Suprapubic skin (tissue), 4 donors: Measurements from ENCODE around the gene MAN1C1.

Experiments
- EP300 ChIP-seq: sonication (generic); formaldehyde crosslinking; IDR thresholded peaks from one replicate; pipeline ENCODE4 v1.6.1; 2017; ENCODE audit warnings: antibody characterized with exemption
- POLR2A ChIP-seq, 2 donors: fragments of 450-650 bp; IDR thresholded peaks; one replicate each; pipeline ENCODE4 v1.6.1; 2017; ENCODE audit warnings: antibody characterized with exemption in 2 of 2, mild to moderate bottlenecking in 2 of 2, moderate library complexity in 2 of 2
- POLR2AphosphoS5 ChIP-seq, 3 donors: sonication (generic); formaldehyde crosslinking; IDR thresholded peaks; one replicate each; pipeline ENCODE4 v1.6.1; 2017; ENCODE audit warnings: antibody characterized with exemption in 3 of 3
- TF ChIP-seq, protein P1 (sequence below), 2 donors: fragments of 200-600 bp in 1 of 2; fragments of 450-650 bp in 1 of 2; sonication (generic) in 1 of 2; IDR thresholded peaks; one replicate each; pipeline ENCODE4 v1.5.1; 2016 to 2019; ENCODE audit warnings: antibody characterized with exemption in 2 of 2, mild to moderate bottlenecking in 1 of 2, moderate library complexity in 1 of 2

DNA sequence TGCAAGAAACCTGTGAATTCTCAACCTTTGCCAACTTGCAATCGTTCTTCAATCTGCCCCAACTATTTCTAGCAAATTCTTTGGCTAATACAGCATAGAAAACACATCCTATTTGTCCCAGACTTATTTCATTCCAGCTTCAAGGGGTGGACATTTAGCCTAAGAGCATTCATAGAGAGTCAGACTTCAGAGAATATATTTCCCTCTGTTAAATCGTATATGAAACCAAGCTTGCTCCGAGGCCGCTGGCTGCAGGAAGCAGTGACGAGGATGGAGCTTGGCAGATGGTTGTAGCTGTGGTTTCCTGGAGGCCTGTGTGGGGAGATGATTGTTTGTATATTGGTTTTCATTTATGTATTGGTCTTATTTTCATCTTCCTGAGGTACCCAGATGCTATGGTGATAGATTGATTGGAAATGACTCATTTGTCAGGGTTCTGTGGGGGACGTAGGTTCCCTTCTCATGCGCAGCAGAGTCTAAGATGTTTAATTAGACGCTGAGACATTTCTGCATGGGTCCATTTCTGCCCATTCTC lies 26.1 kb downstream of the MAN1C1 start:
- TF ChIP-seq, protein P1, sequence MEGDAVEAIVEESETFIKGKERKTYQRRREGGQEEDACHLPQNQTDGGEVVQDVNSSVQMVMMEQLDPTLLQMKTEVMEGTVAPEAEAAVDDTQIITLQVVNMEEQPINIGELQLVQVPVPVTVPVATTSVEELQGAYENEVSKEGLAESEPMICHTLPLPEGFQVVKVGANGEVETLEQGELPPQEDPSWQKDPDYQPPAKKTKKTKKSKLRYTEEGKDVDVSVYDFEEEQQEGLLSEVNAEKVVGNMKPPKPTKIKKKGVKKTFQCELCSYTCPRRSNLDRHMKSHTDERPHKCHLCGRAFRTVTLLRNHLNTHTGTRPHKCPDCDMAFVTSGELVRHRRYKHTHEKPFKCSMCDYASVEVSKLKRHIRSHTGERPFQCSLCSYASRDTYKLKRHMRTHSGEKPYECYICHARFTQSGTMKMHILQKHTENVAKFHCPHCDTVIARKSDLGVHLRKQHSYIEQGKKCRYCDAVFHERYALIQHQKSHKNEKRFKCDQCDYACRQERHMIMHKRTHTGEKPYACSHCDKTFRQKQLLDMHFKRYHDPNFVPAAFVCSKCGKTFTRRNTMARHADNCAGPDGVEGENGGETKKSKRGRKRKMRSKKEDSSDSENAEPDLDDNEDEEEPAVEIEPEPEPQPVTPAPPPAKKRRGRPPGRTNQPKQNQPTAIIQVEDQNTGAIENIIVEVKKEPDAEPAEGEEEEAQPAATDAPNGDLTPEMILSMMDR (IDR thresholded peaks at IDR 0.05): no peak
- TF ChIP-seq EP300 (no peak), POLR2A (IDR thresholded peaks at IDR 0.05) (no peak), POLR2AphosphoS5 (IDR thresholded peaks at IDR 0.05) (no peak)
